H9 (cell line): Measurements from ENCODE around the gene BCKDHB. TPM values are rescaled to one million over a fixed set of nuclear protein-coding genes. Genes with fewer than 3 reads are reported as not detected.
"Not testable (repeated sequence)": the region's sequence is repeated elsewhere in the genome, so short reads cannot be mapped to it uniquely, and the experiment has no call there.

Experiments used
- DNase-seq: peaks from one replicate; pipeline ENCODE4 v3.0.0-alpha.2; 2017
- H2AFZ ChIP-seq: one replicate; pipeline ENCODE4 v1.6.1; 2013; ENCODE audit warnings: mild to moderate bottlenecking, low read length, control low read depth, moderate library complexity
- H2AK5ac ChIP-seq: 2 replicates; pipeline ENCODE4 v1.6.1; 2013; ENCODE audit warnings: low read length, control low read depth, mixed read lengths; ENCODE audit not compliant: insufficient read length
- H2BK120ac ChIP-seq: one replicate; pipeline ENCODE4 v1.6.1; 2013; ENCODE audit warnings: low read depth, mild to moderate bottlenecking, low read length, control low read depth, inconsistent platforms; ENCODE audit not compliant: poor library complexity, severe bottlenecking
- H2BK12ac ChIP-seq: 2 replicates; pipeline ENCODE4 v1.6.1; 2013; ENCODE audit warnings: low read length, control low read depth, mixed read lengths, low read depth; ENCODE audit not compliant: insufficient read length
- H2BK15ac ChIP-seq: 2 replicates; pipeline ENCODE4 v1.6.1; 2013; ENCODE audit warnings: low read depth, low read length, control low read depth
- H2BK20ac ChIP-seq: one replicate; pipeline ENCODE4 v1.6.1; 2013; ENCODE audit warnings: low read depth, mild to moderate bottlenecking, low read length, control low read depth, inconsistent platforms; ENCODE audit not compliant: poor library complexity, severe bottlenecking
- H2BK5ac ChIP-seq: 2 replicates; pipeline ENCODE4 v1.6.1; 2013; ENCODE audit warnings: low read length, control low read depth, mixed read lengths; ENCODE audit not compliant: insufficient read length
- H3K14ac ChIP-seq: 2 replicates; pipeline ENCODE4 v1.6.1; 2013; ENCODE audit warnings: low read length, control low read depth; ENCODE audit not compliant: insufficient read depth
- H3K18ac ChIP-seq: 2 replicates; pipeline ENCODE4 v1.6.1; 2013; ENCODE audit warnings: low read depth, mild to moderate bottlenecking, mixed read lengths, low read length, control low read depth; ENCODE audit not compliant: insufficient read length
- H3K23ac ChIP-seq: 2 replicates; pipeline ENCODE4 v1.6.1; 2013; ENCODE audit warnings: low read length, control low read depth, mixed read lengths, low read depth; ENCODE audit not compliant: insufficient read length
- H3K23me2 ChIP-seq: 2 replicates; pipeline ENCODE4 v1.6.1; 2013; ENCODE audit warnings: low read depth, mild to moderate bottlenecking, mixed read lengths, low read length, control low read depth; ENCODE audit not compliant: insufficient read length, poor library complexity, severe bottlenecking
- H3K27ac ChIP-seq: 2 replicates; pipeline ENCODE4 v1.5.1; 2013; ENCODE audit warnings: low read length, control low read depth, mixed read lengths, low read depth; ENCODE audit not compliant: insufficient read length
- H3K27me3 ChIP-seq: 2 replicates; pipeline ENCODE4 v1.6.1; 2013; ENCODE audit warnings: low read length, control low read depth, inconsistent platforms; ENCODE audit not compliant: insufficient read depth
- H3K4ac ChIP-seq: 2 replicates; pipeline ENCODE4 v1.6.1; 2013; ENCODE audit warnings: low read depth, mild to moderate bottlenecking, control low read depth, inconsistent platforms, low read length, moderate library complexity
- H3K4me1 ChIP-seq: 2 replicates; pipeline ENCODE4 v1.6.1; 2013; ENCODE audit warnings: low read length, control low read depth, inconsistent platforms; ENCODE audit not compliant: insufficient read depth
- H3K4me2 ChIP-seq: 2 replicates; pipeline ENCODE4 v1.6.1; 2013; ENCODE audit warnings: low read length, control low read depth, mixed read lengths; ENCODE audit not compliant: insufficient read length, insufficient read depth
- H3K56ac ChIP-seq: 2 replicates; pipeline ENCODE4 v1.6.1; 2013; ENCODE audit warnings: low read depth, mild to moderate bottlenecking, mixed read lengths, low read length, control low read depth; ENCODE audit not compliant: insufficient read length
- H3K79me1 ChIP-seq: 2 replicates; pipeline ENCODE4 v1.6.1; 2013; ENCODE audit warnings: low read depth, mild to moderate bottlenecking, moderate library complexity, low read length, control low read depth, inconsistent platforms; ENCODE audit not compliant: insufficient read depth, poor library complexity, severe bottlenecking
- H3K79me2 ChIP-seq: 2 replicates; pipeline ENCODE4 v1.6.1; 2013; ENCODE audit warnings: low read length, control low read depth, inconsistent platforms; ENCODE audit not compliant: insufficient read depth
- H3K9ac ChIP-seq: 2 replicates; pipeline ENCODE4 v1.6.1; 2013; ENCODE audit warnings: low read length, control low read depth, mixed read lengths; ENCODE audit not compliant: insufficient read length; ENCODE audit errors: extremely low read depth
- H3K9me3 ChIP-seq: one replicate; pipeline ENCODE4 v1.6.1; 2013; ENCODE audit warnings: low read depth, low read length, inconsistent platforms; ENCODE audit not compliant: control insufficient read depth
- H3T11ph ChIP-seq: one replicate; pipeline ENCODE4 v1.6.1; 2013; ENCODE audit warnings: mild to moderate bottlenecking, low read length, control low read depth, inconsistent platforms
- H4K20me1 ChIP-seq: one replicate; pipeline ENCODE4 v1.6.1; 2013; ENCODE audit not compliant: control insufficient read depth, insufficient read length, insufficient read depth
- H4K5ac ChIP-seq: 2 replicates; pipeline ENCODE4 v1.6.1; 2013; ENCODE audit warnings: low read depth, mild to moderate bottlenecking, mixed read lengths, low read length, control low read depth; ENCODE audit not compliant: insufficient read length
- H4K8ac ChIP-seq: replicated peaks from 2 replicates; pipeline ENCODE4 v1.6.1; 2013; ENCODE audit warnings: low read length, control low read depth, mixed read lengths, low read depth; ENCODE audit not compliant: insufficient read length
- H4K91ac ChIP-seq: 2 replicates; pipeline ENCODE4 v1.6.1; 2013; ENCODE audit warnings: low read depth, mild to moderate bottlenecking, moderate library complexity, mixed read lengths, low read length, control low read depth; ENCODE audit not compliant: insufficient read length
- H3K27ac Mint-ChIP-seq, 3 experiments: 2 replicates in 2 of 3; 3 replicates in 1 of 3; pipeline ENCODE4 v1.8.0; 2020 to 2021; ENCODE audit warnings: mixed read lengths in 3 of 3, mild to moderate bottlenecking in 1 of 3, moderate library complexity in 1 of 3
- H3K27me3 Mint-ChIP-seq: 2 replicates; pipeline ENCODE4 v1.8.0; 2021; ENCODE audit warnings: low read depth, mild to moderate bottlenecking, moderate library complexity, mixed read lengths
- H3K36me3 Mint-ChIP-seq, 3 experiments: 2 replicates in 2 of 3; 3 replicates in 1 of 3; pipeline ENCODE4 v1.8.0; 2020 to 2021; ENCODE audit warnings: low read depth in 3 of 3, mixed read lengths in 3 of 3; ENCODE audit not compliant: insufficient read depth in 1 of 3
- H3K4me1 Mint-ChIP-seq, 2 experiments: 2 replicates each; pipeline ENCODE4 v1.8.0; 2020; ENCODE audit warnings: mixed read lengths in 2 of 2
- H3K4me3 Mint-ChIP-seq, 2 experiments: 2 replicates in 1 of 2; 3 replicates in 1 of 2; pipeline ENCODE4 v1.8.0; 2020 to 2021; ENCODE audit warnings: mild to moderate bottlenecking in 2 of 2, mixed read lengths in 2 of 2, moderate library complexity in 1 of 2
- H3K9me3 Mint-ChIP-seq, 2 experiments: 2 replicates in 1 of 2; 3 replicates in 1 of 2; pipeline ENCODE4 v1.8.0; 2020; ENCODE audit warnings: mild to moderate bottlenecking in 2 of 2, mixed read lengths in 2 of 2, moderate library complexity in 1 of 2
- CTCF ChIP-seq: fragments of 200-600 bp; sonication (generic); conservative IDR thresholded peaks from 3 replicates; pipeline ENCODE4 v1.8.0; 2021; ENCODE audit warnings: antibody characterized with exemption, mild to moderate bottlenecking
- WGBS: extraction: QIAGEN DNeasy Blood & Tissue Kit; methylation state at CpG from one replicate; pipeline ENCODE4 v1.1.7; 2013; ENCODE audit warnings: missing lambda C conversion rate, low lambda C conversion rate, mixed read lengths; ENCODE audit not compliant: insufficient read length; ENCODE audit errors: extremely low coverage; 5-methylcytosine and 5-hydroxymethylcytosine counted together
- total RNA-seq: library from RNA; stranded (reverse); gene quantifications from 2 replicates; pipeline ENCODE4 v1.2.1, GENCODE V29; 2021

Gene BCKDHB
- total RNA-seq, 1 experiment from 2014 or later: 26.6 TPM

DNA sequence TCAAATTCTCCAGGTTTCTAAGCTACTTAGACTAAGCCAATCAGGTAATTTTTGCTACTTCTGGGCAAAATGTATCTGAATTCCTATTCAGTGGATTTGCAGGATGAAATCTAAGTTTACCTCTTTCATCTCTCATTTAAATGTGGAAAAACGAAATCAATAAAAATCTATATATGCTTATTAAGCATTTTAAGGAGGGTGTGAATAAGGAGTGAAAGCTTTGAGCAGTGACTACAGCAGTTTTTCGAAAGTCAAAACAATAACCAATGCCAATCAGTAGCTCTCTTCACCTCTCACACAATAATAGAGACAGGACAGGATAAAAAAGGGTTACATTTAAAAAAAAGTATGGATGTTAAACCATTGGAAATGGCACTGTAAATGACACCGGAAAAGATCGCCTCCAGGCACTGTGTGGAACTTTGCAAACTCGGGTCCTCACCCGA lies 476 bp upstream of the BCKDHB start:
- Histone ChIP-seq H2BK5ac (no peak overlapping the region), H3K4me1 (no peaks in the 10 kb centered on the region; the same call in 1 of the 2 replicates), H4K91ac (no peak overlapping the region), H2BK15ac (no peak overlapping the region), H3K56ac (no peak overlapping the region), H3K18ac (no peak overlapping the region), H3K4me2 (peak overlapping the region; percentile 38), H3K9ac (no peak overlapping the region), H3K79me2 (peaks cover 7% of the 10 kb centered on the region; the same call in 1 of the 2 replicates), H3K9me3 (no peaks in the 10 kb centered on the region), H2AK5ac (no peak overlapping the region), H2BK120ac (no peak overlapping the region), H3K27ac (no peak overlapping the region), H2BK12ac (no peak overlapping the region), H4K5ac (no peak overlapping the region), H2BK20ac (no peak overlapping the region), H2AFZ (no peak overlapping the region), H3K23ac (no peak overlapping the region), H3K27me3 (no peaks in the 10 kb centered on the region), H3K14ac (no peak overlapping the region), H4K20me1 (no peaks in the 10 kb centered on the region), H4K8ac (no peak overlapping the region), H3K79me1 (no peaks in the 10 kb centered on the region), H3K23me2 (no peaks in the 10 kb centered on the region), H3T11ph (no peak overlapping the region), H3K4ac (no peak overlapping the region)
- TF ChIP-seq CTCF: no peak
- peak overlapping the region; percentile 96 to 98 for H3K4me3 Mint-ChIP-seq
- H3K4me1 Mint-ChIP-seq: peaks cover 20 to 23% of the 10 kb centered on the region in 2 experiments
- H3K27me3 Mint-ChIP-seq: peaks cover 10% of the 10 kb centered on the region
- peak overlapping the region; percentile 35 to 83 (median 74); a peak in 5 of 7 replicates for H3K27ac Mint-ChIP-seq
- no peaks in the 10 kb centered on the region; a peak in 1 of 7 replicates for H3K36me3 Mint-ChIP-seq
- no CpG with 5 or more reads among the region's 6 CpGs for WGBS
- H3K9me3 Mint-ChIP-seq: no peaks in the 10 kb centered on the region
- DNase-seq: no peak

DNA sequence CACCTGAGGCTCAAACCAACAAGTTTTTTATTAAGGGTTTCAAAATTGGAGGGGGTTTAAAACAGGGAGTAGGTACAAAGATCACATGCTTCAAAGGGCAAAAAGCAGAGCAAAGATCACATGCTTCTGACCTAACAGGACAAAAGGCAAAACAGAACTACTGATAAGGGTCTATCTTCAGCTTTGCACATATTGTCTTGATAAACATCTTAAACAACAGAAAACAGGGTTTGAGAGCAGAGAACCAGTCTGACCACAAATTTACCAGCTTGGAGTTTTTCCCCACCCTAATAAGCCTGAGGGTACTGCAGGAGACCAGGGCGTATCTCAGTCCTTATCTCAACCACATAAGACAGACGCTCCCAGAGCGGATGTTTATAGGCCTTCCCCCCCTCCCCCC lies 16.1 kb downstream of the BCKDHB start:
- not testable (repeated sequence) for H3K23ac ChIP-seq, H3K79me2 ChIP-seq, H3K14ac ChIP-seq, H4K20me1 ChIP-seq, H2BK20ac ChIP-seq, H3T11ph ChIP-seq, H3K4me2 ChIP-seq, DNase-seq, H2AFZ ChIP-seq, H4K5ac ChIP-seq, H2BK5ac ChIP-seq, H2AK5ac ChIP-seq, H3K4me3 Mint-ChIP-seq, H3K79me1 ChIP-seq, H3K9ac ChIP-seq, H3K4me1 Mint-ChIP-seq, H3K4ac ChIP-seq, H3K23me2 ChIP-seq, H2BK15ac ChIP-seq, H3K27me3 ChIP-seq, H3K4me1 ChIP-seq, H4K91ac ChIP-seq, H3K9me3 ChIP-seq, H2BK12ac ChIP-seq, H3K18ac ChIP-seq, H3K27me3 Mint-ChIP-seq, H4K8ac ChIP-seq, H3K27ac ChIP-seq, H2BK120ac ChIP-seq, H3K56ac ChIP-seq
- peaks cover 43 to 64% (median 50%) of the 10 kb centered on the region in 3 experiments for H3K36me3 Mint-ChIP-seq
- peak overlapping the region in 1 of 3 experiments; percentile 84; a peak in 1 of 7 replicates for H3K27ac Mint-ChIP-seq
- H3K9me3 Mint-ChIP-seq: peaks cover 53 to 54% of the 10 kb centered on the region in 2 experiments
- WGBS: no CpG with 5 or more reads among the region's 3 CpGs
